Colonic mucosa (tissue), 4 donors: ENCODE data around the gene PPP1R3A. TPM values are rescaled to one million over a fixed set of nuclear protein-coding genes. Genes with fewer than 3 reads are reported as not detected.

Experiments
- DNase-seq: peaks from one replicate; pipeline ENCODE4 v3.0.0-alpha.2; 2020
- H3K27ac ChIP-seq: fragments of 200-600 bp; one replicate; pipeline ENCODE4 v1.8.0; 2021
- H3K27me3 ChIP-seq: fragments of 200-600 bp; one replicate; pipeline ENCODE4 v1.8.0; 2021
- H3K36me3 ChIP-seq: fragments of 200-600 bp; one replicate; pipeline ENCODE4 v1.8.0; 2021
- H3K4me1 ChIP-seq: fragments of 200-600 bp; one replicate; pipeline ENCODE4 v1.8.0; 2021; ENCODE audit warnings: mild to moderate bottlenecking
- H3K4me3 ChIP-seq: fragments of 200-600 bp; one replicate; pipeline ENCODE4 v1.8.0; 2021
- H3K9ac ChIP-seq, 2 donors: one replicate each; pipeline ENCODE4 v1.7.0; 2013; ENCODE audit warnings: control low read depth in 2 of 2, low read depth in 2 of 2, low read length in 2 of 2
- H3K9me3 ChIP-seq: fragments of 200-600 bp; one replicate; pipeline ENCODE4 v1.8.0; 2021
- intact Hi-C: fragments of 100-400 bp; cut with DNase I; formaldehyde crosslinking; loops from one replicate; pipeline ENCODE4 v1.14.1; 2022
- total RNA-seq, 2 donors: library from RNA; stranded (reverse); fragmentation: NEBNext Ultra II Directional in 1 of 2; extraction: Animal tissue kit (Norgen Biotek cat#: 25700) in 1 of 2; gene quantifications; one replicate each; pipeline ENCODE4 v1.2.1, GENCODE V29; 2021
- TF ChIP-seq, protein P1 (sequence below): fragments of 200-600 bp; IDR thresholded peaks from one replicate; pipeline ENCODE4 v1.8.0; 2022; ENCODE audit warnings: antibody characterized with exemption, mild to moderate bottlenecking
- donor health status: healthy.
- donor health status: DM: no; HTN: no; CAD: no.
- donor health status: DM: no; HTN: no; CAD: no.

The PPP1R3A gene
- total RNA-seq, 2 donors from 2014 or later: not detected

DNA sequence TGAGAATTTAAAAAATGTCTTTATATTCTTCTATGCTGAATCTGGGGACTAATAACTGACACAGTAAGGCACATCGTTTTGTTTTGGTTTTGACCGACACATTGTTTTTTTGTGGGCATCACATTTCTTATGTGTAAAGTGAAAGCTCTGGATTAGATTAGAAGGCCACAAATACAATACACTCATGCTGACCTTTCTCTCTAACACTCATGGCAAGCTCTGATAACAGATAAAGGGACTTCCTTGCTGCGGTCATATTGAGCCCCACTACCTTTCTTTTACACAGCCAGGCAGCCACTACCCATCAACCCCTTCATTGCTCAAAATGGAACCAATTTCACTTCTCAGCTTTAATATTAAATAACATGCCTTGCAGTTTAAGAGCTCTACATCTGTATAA lies 26.0 kb downstream of the PPP1R3A start:
- Histone ChIP-seq H3K36me3 (no peaks in the 10 kb centered on the region), H3K27me3 (no peaks in the 10 kb centered on the region), H3K4me3 (no peak overlapping the region), H3K27ac (no peak overlapping the region), H3K9ac (no peak overlapping the region), H3K9me3 (no peaks in the 10 kb centered on the region), H3K4me1 (no peaks in the 10 kb centered on the region)
- no peak for DNase-seq
- TF ChIP-seq, protein P1, sequence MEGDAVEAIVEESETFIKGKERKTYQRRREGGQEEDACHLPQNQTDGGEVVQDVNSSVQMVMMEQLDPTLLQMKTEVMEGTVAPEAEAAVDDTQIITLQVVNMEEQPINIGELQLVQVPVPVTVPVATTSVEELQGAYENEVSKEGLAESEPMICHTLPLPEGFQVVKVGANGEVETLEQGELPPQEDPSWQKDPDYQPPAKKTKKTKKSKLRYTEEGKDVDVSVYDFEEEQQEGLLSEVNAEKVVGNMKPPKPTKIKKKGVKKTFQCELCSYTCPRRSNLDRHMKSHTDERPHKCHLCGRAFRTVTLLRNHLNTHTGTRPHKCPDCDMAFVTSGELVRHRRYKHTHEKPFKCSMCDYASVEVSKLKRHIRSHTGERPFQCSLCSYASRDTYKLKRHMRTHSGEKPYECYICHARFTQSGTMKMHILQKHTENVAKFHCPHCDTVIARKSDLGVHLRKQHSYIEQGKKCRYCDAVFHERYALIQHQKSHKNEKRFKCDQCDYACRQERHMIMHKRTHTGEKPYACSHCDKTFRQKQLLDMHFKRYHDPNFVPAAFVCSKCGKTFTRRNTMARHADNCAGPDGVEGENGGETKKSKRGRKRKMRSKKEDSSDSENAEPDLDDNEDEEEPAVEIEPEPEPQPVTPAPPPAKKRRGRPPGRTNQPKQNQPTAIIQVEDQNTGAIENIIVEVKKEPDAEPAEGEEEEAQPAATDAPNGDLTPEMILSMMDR: no peak
- intact Hi-C loops: no loop called here

DNA sequence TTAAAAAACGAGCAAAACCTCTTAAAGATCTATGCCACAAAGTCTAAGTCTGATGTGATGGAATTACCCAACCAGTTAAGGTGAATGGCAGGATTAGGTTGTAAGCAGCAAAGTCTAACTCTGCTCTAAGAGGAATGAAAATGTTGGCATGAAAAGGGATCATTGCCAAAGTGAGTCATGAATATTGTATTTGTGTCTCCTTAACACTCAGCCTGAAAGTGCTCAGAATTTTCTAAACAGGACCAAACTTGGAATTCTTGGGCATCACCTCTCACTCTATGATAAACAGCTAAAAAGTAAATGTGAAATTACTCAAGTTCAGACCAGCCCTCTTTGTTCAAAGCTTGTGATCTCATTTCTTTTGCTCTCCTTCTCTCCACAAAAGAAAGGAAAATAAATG lies 27.0 kb downstream of the PPP1R3A start:
- no peak overlapping the region for H3K4me3 ChIP-seq
- TF ChIP-seq, protein P1: no peak
- intact Hi-C loops: no loop called here
- H3K27me3 ChIP-seq: no peaks in the 10 kb centered on the region
- H3K9ac ChIP-seq: no peak overlapping the region
- H3K27ac ChIP-seq: no peak overlapping the region
- no peaks in the 10 kb centered on the region for H3K9me3 ChIP-seq
- H3K4me1 ChIP-seq: no peaks in the 10 kb centered on the region
- H3K36me3 ChIP-seq: no peaks in the 10 kb centered on the region
- no peak for DNase-seq

DNA sequence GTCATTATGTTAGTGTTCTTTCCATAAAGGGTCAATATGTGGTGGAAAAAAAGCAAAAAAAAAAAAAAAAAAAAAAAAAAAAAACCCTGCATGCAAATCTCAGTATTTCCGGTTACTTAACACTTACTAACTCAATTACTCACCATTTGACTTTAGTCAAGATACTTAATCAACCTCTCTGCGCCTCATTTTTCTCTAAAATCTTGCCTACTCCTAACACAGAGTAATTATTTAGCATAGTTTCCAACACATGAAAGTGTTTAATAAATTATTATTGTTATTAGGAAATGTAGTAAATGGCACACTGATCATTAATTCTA lies 27.8 kb downstream of the PPP1R3A start:
- H3K27me3 ChIP-seq: no peaks in the 10 kb centered on the region
- no peak overlapping the region for H3K4me3 ChIP-seq
- H3K27ac ChIP-seq: no peak overlapping the region
- no peaks in the 10 kb centered on the region for H3K9me3 ChIP-seq
- no peak overlapping the region for H3K9ac ChIP-seq
- H3K36me3 ChIP-seq: no peaks in the 10 kb centered on the region
- no peak for DNase-seq
- TF ChIP-seq, protein P1: no peak
- intact Hi-C loops: no loop called here
- no peaks in the 10 kb centered on the region for H3K4me1 ChIP-seq

DNA sequence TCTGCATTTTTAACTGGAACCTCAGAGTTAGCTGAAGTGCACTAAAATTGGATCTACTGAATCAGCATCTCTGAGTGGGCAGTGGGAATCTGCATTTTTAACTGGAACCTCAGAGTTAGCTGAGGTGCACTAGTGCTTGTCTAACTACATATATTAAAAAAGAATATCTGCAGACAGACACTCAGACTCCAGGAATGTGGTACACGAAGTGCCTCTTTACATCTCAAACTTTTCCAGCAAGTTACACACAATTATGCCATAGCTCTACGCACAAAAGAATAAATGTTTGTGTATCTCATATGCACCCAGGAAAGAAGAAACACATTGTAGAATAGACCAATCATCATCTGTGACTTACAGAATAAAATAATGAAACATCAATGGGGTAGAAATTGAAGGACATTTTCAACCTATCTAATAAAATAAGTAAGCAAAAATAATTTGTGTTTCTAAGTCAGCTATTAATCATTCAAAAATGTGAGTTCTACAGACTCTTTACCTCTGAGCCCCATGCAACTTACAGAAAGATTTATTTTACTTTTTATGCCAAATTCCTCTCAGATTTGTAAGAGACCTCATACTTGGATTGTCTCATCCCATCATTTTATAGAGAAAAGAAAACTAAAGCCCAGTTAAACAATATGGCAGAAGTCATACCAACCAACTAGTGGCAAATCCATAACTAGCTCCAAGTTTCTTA lies 28.3 kb downstream of the PPP1R3A start:
- Histone ChIP-seq H3K4me3 (no peak overlapping the region), H3K27ac (no peak overlapping the region), H3K36me3 (no peaks in the 10 kb centered on the region), H3K9ac (no peak overlapping the region), H3K4me1 (no peaks in the 10 kb centered on the region), H3K9me3 (no peaks in the 10 kb centered on the region), H3K27me3 (no peaks in the 10 kb centered on the region)
- TF ChIP-seq, protein P1: no peak
- no peak for DNase-seq
- intact Hi-C loops: no loop called here

DNA sequence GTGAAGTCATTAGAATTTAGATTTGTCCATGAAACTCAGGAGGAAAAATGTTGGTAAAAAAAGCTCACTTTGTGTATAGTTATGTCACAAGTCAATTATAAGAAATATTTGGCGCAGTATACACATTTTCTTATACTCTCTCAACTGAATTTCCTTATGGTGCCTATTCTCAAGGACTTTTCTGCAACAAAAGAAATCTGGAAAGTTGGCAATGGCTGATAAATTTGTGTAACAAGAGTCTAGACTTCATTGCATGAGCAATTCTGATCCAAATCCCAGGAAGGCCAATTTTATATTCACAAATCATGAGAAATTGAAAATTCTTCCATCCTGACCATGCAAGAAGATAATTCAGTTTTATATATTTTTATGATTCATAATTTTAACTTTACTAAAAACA lies 35.7 kb downstream of the PPP1R3A start:
- H3K36me3 ChIP-seq: no peaks in the 10 kb centered on the region
- TF ChIP-seq, protein P1: no peak
- H3K9ac ChIP-seq: no peak overlapping the region
- no peaks in the 10 kb centered on the region for H3K27me3 ChIP-seq
- no peak overlapping the region for H3K4me3 ChIP-seq
- no peaks in the 10 kb centered on the region for H3K4me1 ChIP-seq
- intact Hi-C loops: no loop called here
- H3K9me3 ChIP-seq: no peaks in the 10 kb centered on the region
- H3K27ac ChIP-seq: no peak overlapping the region
- no peak for DNase-seq
